Measurements from ENCODE around the gene GPR78. TPM values are rescaled to one million over a fixed set of nuclear protein-coding genes. Genes with fewer than 3 reads are reported as not detected.

Gene GPR78
- total RNA-seq, 1 experiment from 2014 or later: 5.7 TPM

- no peak for TF ChIP-seq FOXP4 (CRISPR knock-in tag; IDR thresholded peaks at IDR 0.05)
- TF ChIP-seq E2F1 (CRISPR knock-in tag; IDR thresholded peaks at IDR 0.05): no peak
- TF ChIP-seq ZBTB21 (CRISPR knock-in tag; IDR thresholded peaks at IDR 0.05; ENCODE audit: borderline replicate concordance): no peak
- no peak for TF ChIP-seq MYBL2 (CRISPR knock-in tag; IDR thresholded peaks at IDR 0.05)
- no peak for TF ChIP-seq ZNF425 (CRISPR knock-in tag; conservative IDR thresholded peaks at IDR 0.05)
- no peak for TF ChIP-seq FOXK1 (CRISPR knock-in tag; IDR thresholded peaks at IDR 0.05)
- no peak for TF ChIP-seq E2F4 (CRISPR knock-in tag; IDR thresholded peaks at IDR 0.05; ENCODE audit: borderline replicate concordance, low read depth)
- no peak for TF ChIP-seq EMX1 (CRISPR knock-in tag; IDR thresholded peaks at IDR 0.05)
- no peak for TF ChIP-seq JAZF1 (CRISPR knock-in tag; IDR thresholded peaks at IDR 0.05)
- no peak for TF ChIP-seq ZBTB43 (CRISPR knock-in tag; IDR thresholded peaks at IDR 0.05)
- TF ChIP-seq CBFB (CRISPR knock-in tag; IDR thresholded peaks at IDR 0.05; ENCODE audit: low read depth): no peak
- TF ChIP-seq FOXP1 (CRISPR knock-in tag; IDR thresholded peaks at IDR 0.05; ENCODE audit: borderline replicate concordance): no peak
- ATAC-seq (no peak), DNase-seq (ENCODE audit: low spot score) (no peak)
- POLR2A ChIA-PET: no interaction called here
- no peak overlapping the region for H3K4me3 Mint-ChIP-seq
- no peaks in the 10 kb centered on the region for H3K36me3 Mint-ChIP-seq
- CTCF ChIA-PET: interaction anchor here (1.7 kb wide), 1 partner anchor 53 kb away, joined by 6 read pairs; no protein-coding TSS in a partner anchor
- no peaks in the 10 kb centered on the region for H3K9me3 Mint-ChIP-seq
- no peak overlapping the region for H3K27ac Mint-ChIP-seq
- no peaks in the 10 kb centered on the region for H3K27me3 Mint-ChIP-seq (ENCODE audit: low read depth)
- H3K4me1 Mint-ChIP-seq: 0 out of 2 replicates have a peak, but pooled peaks cover 2% of the 10 kb centered on the region
These were observed 25.6 kb upstream of the GPR78 start for GRCh38 chr4:8554555-8555100.

GRCh38 chr4:8555716-8556115, 24.5 kb upstream of the GPR78 start:
- POLR2A ChIA-PET: no interaction called here
- DNase-seq (ENCODE audit: low spot score) (no peak), ATAC-seq (no peak)
- Mint-ChIP-seq H3K27me3 (ENCODE audit: low read depth) (no peaks in the 10 kb centered on the region), H3K36me3 (no peaks in the 10 kb centered on the region), H3K4me1 (peaks cover 9% of the 10 kb centered on the region; the same call in 1 of the 2 replicates), H3K27ac (no peak overlapping the region), H3K4me3 (no peak overlapping the region), H3K9me3 (no peaks in the 10 kb centered on the region)
- CTCF ChIA-PET: no interaction called here
- TF ChIP-seq AFF4 (CRISPR knock-in tag; IDR thresholded peaks at IDR 0.05; ENCODE audit: borderline replicate concordance) (no peak), TP53 (CRISPR knock-in tag; IDR thresholded peaks at IDR 0.05) (no peak), RELA (CRISPR knock-in tag; IDR thresholded peaks at IDR 0.05; ENCODE audit: borderline replicate concordance) (no peak), MXD4 (CRISPR knock-in tag; IDR thresholded peaks at IDR 0.05; ENCODE audit: borderline replicate concordance) (no peak), ATF6 (CRISPR knock-in tag; IDR thresholded peaks at IDR 0.05) (no peak), ERG (CRISPR knock-in tag; IDR thresholded peaks at IDR 0.05) (no peak), IRF2 (CRISPR knock-in tag; IDR thresholded peaks at IDR 0.05; ENCODE audit: borderline replicate concordance, low read depth) (no peak)
